Measurements from ENCODE around the gene RAB11FIP3.
A peak's percentile ranks its signal among the peaks of the same experiment; 100 is the strongest.
"Not testable (repeated sequence)": the region's sequence is repeated elsewhere in the genome, so short reads cannot be mapped to it uniquely, and the experiment has no call there.

The RAB11FIP3 gene

DNA sequence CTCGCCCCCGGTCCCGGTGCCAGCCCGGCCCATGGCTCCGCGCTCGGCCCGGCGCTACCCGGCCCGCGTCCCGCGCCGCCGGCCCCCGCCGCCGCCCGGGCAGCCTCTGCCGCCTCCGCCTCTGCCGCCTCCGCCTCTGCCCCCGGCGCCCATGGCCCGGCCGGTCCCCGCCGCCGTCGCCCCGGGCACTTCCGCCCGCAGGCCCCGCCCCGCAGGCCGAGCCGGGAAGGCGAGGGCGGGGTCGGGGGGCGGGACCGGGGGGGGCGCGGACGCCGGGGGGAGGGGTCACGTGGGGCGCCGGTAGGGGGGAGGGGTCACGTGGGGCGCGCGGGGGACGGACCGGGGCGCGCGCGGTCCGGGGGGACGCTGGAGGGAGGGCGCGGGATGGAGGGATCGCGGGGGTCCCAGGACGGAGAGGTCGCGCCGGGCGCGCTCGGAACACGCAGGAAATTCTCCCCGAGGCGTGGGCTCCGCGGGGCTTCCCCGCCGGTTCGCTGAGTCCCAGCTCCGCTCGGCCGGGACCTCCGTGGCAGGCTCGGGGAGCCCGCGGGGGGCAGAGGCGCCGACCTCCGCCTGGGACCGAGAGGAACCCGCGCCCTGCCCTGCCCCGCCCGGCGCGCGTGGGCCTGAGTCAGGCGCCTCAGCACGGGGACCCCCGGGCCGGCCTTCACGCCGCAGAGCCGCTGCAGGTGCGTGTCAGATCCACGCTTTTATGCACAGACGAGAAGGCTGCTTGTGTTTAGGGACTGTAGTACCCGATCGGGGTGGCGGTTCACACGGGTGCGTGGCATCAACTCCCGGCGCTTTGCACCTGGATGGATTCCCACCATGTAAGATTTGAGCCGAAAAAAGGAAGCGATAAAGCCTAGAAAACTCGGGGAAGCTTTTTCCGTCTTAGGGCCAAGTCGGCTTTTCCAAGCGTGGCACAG lies 43.4 kb upstream of the RAB11FIP3 start, which contains the start of gene PGAP6:
Gene PGAP6 (minus strand): TSS at position 190 of the 929 bp plus-strand sequence. CDS start 157 bp downstream, at position 33.
- CTCF ChIA-PET, result no interaction called here
- TF ChIP-seq, protein P1, sequence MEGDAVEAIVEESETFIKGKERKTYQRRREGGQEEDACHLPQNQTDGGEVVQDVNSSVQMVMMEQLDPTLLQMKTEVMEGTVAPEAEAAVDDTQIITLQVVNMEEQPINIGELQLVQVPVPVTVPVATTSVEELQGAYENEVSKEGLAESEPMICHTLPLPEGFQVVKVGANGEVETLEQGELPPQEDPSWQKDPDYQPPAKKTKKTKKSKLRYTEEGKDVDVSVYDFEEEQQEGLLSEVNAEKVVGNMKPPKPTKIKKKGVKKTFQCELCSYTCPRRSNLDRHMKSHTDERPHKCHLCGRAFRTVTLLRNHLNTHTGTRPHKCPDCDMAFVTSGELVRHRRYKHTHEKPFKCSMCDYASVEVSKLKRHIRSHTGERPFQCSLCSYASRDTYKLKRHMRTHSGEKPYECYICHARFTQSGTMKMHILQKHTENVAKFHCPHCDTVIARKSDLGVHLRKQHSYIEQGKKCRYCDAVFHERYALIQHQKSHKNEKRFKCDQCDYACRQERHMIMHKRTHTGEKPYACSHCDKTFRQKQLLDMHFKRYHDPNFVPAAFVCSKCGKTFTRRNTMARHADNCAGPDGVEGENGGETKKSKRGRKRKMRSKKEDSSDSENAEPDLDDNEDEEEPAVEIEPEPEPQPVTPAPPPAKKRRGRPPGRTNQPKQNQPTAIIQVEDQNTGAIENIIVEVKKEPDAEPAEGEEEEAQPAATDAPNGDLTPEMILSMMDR (conservative IDR thresholded peaks at IDR 0.05; ENCODE audit: low read depth), result no peak
- peak; percentile 71 for DNase-seq (ENCODE audit: low spot score)
- POLR2A ChIA-PET (ENCODE audit: low non-redundant PET), result interaction anchor here (1.3 kb wide), 1 partner anchor 20 kb away, joined by 6 read pairs; the partner anchor contains the start of gene DECR2
- peak within 1 kb of the TSS; percentile 73 for H3K27ac ChIP-seq

GRCh38 chr16:383326-384051 lies 42.0 kb upstream of the RAB11FIP3 start:
- TF ChIP-seq, protein P1 (conservative IDR thresholded peaks at IDR 0.05; ENCODE audit: low read depth), result no peak
- POLR2A ChIA-PET (ENCODE audit: low non-redundant PET), result no interaction called here
- CTCF ChIA-PET, result interaction anchor here (0.6 to 1.2 kb wide), 3 partner anchors 15 to 166 kb away, joined by 3 to 5 read pairs (median 3); no protein-coding TSS in a partner anchor
- no peak for DNase-seq (ENCODE audit: low spot score)
- peak overlapping the region; percentile 73 for H3K27ac ChIP-seq

- CTCF ChIA-PET, result no interaction called here
- DNase-seq (ENCODE audit: low spot score), result no peak
- no peak overlapping the region for H3K27ac ChIP-seq
- POLR2A ChIA-PET (ENCODE audit: low non-redundant PET), result no interaction called here
- TF ChIP-seq, protein P1 (conservative IDR thresholded peaks at IDR 0.05; ENCODE audit: low read depth), result no peak
These were observed 38.8 kb upstream of the RAB11FIP3 start for GRCh38 chr16:386641-387156.

- DNase-seq (ENCODE audit: low spot score); CTCF ChIA-PET; H3K27ac ChIP-seq: not testable (repeated sequence)
- POLR2A ChIA-PET (ENCODE audit: low non-redundant PET), result interaction anchor here (0.6 kb wide), 1 partner anchor 1003 kb away, joined by 4 read pairs; no protein-coding TSS in a partner anchor
These were observed 37.4 kb upstream of the RAB11FIP3 start for GRCh38 chr16:387761-388666.

DNA sequence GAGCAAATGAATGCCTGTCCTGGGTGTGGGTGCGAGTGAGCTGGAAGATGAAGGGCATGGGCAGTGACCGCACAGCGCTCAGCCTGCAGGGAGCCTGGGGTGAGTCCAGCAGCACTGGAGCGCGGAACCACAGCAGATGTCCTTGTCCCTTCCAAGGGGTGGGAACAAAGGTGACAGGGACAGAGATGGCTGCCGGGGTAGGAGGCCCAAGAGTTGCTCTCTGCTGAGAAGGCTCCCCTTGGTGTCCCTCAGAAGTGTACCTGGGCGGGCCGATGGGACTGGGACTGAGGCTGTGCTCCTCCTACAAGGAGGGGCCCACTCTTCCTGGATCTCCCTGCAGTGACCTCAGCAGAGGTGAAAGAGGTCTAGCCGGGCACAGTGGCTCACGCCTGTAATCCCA lies 36.1 kb upstream of the RAB11FIP3 start:
- CTCF ChIA-PET, result no interaction called here

GRCh38 chr16:391885-392335 lies 33.5 kb upstream of the RAB11FIP3 start:
- POLR2A ChIA-PET (ENCODE audit: low non-redundant PET), result no interaction called here
- no peak for DNase-seq (ENCODE audit: low spot score)
- CTCF ChIA-PET, result interaction anchor here (0.6 kb wide), 1 partner anchor 331 kb away, joined by 3 read pairs; no protein-coding TSS in a partner anchor
- no peak overlapping the region for H3K27ac ChIP-seq
- TF ChIP-seq, protein P1 (conservative IDR thresholded peaks at IDR 0.05; ENCODE audit: low read depth), result peak; percentile 80

More for the DNA sequence above, 36.1 kb upstream of the RAB11FIP3 start:
- H3K27ac ChIP-seq, result no peak overlapping the region
- POLR2A ChIA-PET (ENCODE audit: low non-redundant PET), result no interaction called here
- TF ChIP-seq, protein P1 (conservative IDR thresholded peaks at IDR 0.05; ENCODE audit: low read depth), result no peak
- DNase-seq (ENCODE audit: low spot score), result no peak
